Measurements from ENCODE around the gene HLA-DPB1.
"Not testable (repeated sequence)": the region's sequence is repeated elsewhere in the genome, so short reads cannot be mapped to it uniquely, and the experiment has no call there.

HLA-DPB1 gene

DNA sequence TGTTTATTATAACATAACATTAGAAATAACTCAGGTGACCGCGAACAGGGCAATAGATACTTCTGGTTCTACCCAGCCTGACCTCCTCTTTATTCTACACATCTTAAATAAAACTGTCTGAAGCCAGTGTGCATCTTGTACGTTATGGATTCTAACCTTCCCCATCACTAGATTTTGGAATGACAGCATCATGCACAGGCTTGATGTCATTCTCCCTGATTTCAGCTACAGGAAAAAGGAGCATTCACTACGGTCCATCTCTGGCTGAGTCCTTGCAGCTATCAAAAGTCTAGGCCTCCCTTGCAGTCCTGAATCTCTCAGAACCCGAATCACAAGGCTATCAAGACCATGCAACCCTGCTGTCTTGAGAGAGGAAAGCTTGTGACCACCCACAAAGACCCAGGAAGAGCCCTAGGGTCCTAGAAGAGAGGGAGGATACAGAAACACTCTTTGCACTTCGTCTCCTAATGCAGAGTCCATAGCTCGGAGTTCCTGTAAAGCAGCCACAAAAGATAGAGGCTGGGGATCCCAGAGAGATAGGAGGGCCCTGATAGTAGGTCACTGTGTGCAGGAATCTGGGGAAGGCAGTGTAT lies 3.2 kb upstream of the HLA-DPB1 start:
- DNase-seq: no peak

DNA sequence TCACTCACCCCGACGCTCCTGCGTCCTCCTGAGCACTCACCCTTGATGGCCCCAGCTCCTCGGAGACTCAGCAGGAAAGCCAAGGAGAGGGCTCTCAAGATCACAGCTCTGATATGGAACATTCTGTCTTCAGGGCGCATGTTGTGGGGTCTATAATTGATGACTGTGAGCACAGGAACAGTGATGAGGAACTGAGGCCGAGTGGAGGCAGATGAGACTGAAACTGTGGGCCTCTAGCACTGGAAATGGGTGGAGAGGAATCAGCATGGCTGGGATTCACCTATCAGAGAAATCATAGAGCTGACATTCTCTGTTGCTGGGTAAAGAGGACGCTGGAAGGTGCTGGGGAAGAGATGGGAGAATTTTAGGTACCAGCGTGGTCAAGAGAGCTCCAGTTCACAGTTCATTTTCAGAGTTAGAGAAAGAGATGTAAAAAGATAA lies 2.3 kb upstream of the HLA-DPB1 start, which contains the start of gene HLA-DPA1:
HLA-DPA1 (minus strand) TSS at position 219 of the 441 bp plus-strand sequence.
- no peak for DNase-seq

DNA sequence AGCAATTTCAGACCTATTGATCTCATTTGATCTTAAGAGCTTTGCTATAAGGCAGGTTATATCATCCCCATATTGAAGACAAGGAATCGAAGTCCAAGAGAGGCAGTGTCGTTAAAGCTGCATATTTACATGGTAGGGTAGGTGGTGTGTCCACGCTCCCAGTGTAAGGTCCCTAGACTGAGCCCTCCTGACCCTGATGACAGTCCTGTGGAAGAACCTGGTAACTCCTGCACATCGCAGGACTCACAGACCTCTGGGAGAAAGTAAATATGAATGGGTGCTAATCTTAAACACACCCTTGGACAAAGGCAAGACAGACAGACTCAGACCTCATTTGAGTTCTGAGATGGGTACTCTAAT lies 602 bp upstream of the HLA-DPB1 start:
- DNase-seq: no peak

DNA sequence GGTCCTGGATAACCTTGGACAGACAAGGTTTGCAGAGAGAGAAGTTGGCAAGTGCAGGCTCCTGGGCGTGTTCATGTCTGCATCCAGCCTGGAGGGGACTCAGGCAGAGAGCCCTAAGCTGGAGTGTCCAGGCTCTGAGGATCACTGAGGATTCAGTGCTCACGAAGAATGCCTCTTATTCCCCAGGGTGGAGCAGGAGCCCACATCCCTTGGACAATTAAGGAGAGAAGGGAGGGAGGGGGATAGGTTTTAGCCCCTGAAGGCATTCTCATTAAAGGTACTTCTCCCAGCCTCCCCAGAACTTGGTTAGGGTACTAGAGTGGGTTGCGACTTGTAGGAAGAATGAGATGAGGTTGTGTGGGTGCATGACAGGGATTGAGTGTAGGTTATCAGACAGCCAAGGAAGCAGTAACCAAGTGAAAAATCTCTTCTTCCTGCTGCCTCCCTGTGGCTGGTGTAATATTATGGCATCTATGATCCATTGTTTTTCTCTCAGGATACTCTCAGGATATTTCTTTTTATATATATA lies 680 bp downstream of the HLA-DPB1 start:
- DNase-seq: no peak

DNA sequence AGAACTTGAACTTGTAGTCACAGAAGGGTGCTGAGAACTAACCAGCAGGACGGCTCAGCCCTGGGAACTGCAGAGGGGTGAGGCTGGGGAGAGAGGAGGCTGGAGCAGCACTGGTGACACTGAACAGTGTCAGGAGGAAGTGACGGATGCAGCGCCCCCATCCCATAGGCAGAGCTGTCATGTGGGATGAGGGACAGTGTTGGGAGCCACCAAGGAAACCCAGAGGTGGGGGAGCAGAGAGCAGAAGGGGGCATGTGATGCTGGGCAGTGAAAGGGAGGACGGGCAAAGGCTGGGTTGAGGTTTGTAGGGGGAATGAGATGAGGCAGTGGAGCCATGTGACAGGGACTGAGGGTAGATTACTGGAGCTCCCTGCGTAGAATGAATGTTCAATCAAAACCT lies 2.1 kb downstream of the HLA-DPB1 start:
- DNase-seq: no peak

DNA sequence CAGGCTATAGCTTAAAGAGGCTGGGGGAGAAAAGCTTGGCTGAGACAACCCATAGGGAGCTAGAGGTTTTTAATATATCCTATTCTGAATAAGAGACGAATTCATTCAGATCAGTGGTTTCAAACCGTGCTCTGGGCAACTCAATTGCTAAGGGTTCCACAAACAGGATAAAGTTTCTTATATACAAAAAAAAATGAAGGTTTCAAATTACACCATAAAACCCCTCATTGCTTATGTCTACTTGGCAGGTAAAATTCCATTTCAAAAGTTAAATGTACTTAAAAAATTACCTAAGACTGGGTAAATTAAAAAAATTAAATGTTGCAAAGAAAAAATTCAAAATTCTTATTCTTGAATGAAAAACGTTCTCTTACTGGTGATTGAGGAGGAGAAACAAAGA lies 2.7 kb downstream of the HLA-DPB1 start:
- no peak for DNase-seq

DNA sequence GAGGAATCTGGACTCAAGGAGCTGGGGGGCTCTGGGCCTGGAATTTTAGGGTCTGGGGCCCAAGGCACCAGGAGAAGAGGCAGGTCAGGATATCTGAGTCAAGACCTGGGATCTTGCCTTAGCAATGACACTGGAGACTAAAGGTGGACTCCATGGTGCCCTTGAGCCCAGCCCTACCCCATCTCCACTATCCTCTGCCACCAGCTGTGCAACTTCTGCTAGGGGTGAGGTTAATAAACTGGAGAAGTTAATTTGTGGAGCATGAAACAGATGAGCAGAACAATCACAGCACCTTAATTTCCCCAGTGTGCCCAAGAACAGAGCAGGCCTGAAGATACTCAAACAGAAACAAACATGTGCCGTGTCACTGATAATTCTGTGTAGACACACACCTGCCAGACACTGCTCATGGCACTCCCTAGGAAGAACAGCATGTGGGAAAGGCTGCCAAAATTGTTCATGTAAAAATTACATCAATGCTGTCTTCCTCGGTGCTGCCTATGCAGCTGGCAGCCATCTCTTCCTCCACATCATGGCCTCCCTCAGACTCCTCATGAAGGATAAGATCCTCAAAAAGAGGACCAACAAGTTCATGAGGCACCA lies 3.2 kb downstream of the HLA-DPB1 start:
- no peak for DNase-seq

DNA sequence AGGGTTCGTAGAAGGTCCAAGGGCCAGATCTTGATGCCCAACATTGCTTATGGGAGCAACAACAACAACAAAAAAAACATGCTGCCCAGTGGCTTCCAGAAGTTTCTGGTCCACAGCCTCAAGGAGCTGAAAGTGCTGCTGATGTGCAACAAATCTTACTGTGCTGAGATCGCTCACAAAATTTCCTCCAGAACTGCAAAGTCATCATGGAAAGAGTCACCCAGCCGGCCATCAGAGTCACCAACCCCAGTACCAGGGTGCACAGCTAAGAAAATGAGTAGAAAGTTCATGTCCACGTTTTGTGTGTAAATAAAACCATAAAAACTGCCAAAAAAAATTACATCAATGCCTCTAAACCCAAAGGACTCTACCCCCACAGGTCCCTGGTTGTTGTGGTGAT lies 3.8 kb downstream of the HLA-DPB1 start:
- no peak for DNase-seq

DNA sequence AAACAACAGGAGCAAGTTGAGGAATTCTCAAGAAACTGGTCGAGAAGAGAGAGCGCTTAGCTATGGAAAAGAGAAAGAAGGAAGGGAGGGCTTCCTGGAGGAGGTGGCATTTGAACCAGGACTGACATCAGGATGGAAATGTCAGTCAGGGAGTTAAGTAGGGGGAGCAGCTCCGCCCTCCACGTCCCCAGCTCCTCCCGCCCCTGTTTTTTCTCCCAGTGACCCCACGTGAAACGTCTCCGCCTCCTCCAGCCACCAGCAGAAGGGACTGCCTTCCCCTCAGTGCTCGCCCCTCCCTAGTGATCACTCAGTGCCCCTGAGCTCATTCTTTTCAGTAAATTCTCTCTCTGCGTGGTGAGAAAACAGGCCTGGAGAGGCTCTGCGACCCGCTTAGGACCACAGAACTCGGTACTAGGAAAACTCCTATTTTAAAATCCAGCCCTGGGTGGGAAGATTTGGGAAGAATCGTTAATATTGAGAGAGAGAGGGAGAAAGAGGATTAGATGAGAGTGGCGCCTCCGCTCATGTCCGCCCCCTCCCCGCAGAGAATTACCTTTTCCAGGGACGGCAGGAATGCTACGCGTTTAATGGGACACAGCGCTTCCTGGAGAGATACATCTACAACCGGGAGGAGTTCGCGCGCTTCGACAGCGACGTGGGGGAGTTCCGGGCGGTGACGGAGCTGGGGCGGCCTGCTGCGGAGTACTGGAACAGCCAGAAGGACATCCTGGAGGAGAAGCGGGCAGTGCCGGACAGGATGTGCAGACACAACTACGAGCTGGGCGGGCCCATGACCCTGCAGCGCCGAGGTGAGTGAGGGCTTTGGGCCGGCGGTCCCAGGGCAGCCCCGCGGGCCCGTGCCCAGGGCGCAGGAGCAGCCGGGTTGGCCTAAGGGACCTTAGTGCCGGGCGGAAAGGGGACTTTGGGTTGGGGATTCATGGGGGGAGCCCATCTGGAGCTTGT lies 4.6 kb downstream of the HLA-DPB1 start:
- peak; percentile 50 for DNase-seq

DNA sequence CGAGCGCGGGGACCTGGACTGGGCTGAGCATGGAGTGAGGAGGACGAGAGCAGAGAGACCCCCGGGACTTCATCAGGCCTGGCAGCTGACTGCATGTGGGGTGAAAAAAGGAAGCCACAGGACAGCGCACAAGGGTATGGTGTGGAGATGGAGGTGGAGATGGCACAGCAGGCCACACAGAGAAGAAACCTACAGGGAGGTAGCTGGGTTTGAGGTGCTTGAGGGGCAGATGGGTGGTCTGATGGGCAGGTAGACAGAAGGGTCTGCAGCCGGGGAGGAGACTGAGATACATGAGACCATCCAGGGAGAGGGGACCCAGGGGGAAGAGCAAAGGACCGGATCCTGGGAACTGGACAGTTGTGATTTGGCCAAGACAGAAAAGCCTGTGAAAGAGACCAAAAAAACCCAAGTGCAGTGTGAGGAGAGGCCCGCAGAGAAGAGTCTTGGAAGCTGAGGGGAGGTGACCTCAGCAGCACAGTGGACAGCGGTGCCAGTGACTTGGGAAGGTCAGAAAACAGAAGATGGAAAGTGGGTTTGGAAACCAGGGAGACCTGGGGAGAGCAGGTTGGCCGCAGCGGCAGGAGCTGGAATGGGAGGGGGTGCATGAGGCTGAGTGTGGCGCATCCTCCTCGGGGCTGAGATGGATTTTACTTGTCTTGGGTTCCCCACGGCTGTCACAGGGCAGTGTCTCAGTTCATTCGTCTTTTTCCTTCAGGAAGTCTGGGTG lies 5.5 kb downstream of the HLA-DPB1 start:
- DNase-seq: no peak

DNA sequence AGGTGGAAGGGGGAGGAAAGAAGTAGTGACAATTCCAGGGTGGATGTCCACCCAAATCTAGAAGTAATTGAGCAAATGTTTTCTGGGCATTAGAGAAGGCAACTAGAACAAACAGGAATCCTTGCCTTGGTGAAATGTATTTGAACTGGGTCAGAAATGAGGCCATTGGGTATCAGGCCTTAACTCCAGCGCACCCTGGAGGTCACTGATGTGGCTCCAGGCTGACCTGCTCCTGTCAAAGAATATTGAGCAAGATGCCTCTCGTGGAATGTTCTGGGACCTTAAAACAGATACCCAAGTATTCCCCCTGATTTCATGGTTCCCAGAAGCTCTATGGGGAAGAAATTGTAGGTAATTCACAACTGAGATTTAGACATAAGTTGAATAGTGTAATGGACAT lies 6.9 kb downstream of the HLA-DPB1 start:
- no peak for DNase-seq

DNA sequence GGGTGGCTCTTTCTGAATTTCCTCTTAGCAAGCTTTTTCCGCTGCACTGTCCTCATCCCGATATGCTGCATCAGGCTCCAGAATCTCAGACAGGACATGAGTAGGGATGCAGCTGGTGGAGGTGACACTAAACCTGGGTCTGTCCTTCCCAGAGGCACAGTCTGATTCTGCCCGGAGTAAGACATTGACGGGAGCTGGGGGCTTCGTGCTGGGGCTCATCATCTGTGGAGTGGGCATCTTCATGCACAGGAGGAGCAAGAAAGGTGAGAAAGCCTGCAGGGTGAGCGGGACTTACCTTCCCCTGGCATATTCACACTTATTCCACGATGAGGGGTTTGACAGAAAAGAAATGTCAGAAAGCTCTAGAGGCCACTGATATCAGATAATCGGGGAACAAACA lies 9.8 kb downstream of the HLA-DPB1 start:
- DNase-seq: no peak

DNA sequence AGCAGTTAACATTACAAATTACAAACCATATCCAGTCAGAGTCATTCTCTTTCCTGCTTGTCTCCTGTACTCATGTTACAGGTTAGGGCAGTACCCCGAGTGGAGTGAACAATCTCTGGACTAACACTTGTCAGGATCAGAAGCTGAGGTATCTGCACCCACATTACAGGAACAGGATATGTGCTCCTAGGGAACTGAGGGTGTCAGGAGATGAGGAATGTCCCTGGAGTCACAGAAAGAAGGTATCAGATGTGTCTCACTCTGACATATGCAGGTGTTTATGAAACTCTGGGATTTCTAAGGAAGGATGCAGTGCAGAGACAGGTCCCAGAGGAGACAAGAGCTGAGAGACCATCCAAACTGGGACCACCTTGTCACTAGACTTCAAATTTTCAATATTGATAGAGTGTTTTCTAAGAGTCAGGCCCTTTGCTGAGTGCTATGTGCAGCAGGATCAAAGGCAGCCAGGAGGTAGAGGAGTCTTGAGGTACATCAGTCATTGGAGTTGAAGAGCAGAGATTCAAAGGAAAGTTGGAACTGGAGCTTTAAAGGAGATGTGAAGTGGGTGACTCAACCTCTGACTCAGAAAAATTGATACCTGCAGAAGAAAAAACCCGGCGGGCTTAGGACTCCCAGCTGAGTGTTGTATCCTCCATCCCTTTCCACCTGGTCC lies 12.6 kb downstream of the HLA-DPB1 start:
- no peak for DNase-seq

DNA sequence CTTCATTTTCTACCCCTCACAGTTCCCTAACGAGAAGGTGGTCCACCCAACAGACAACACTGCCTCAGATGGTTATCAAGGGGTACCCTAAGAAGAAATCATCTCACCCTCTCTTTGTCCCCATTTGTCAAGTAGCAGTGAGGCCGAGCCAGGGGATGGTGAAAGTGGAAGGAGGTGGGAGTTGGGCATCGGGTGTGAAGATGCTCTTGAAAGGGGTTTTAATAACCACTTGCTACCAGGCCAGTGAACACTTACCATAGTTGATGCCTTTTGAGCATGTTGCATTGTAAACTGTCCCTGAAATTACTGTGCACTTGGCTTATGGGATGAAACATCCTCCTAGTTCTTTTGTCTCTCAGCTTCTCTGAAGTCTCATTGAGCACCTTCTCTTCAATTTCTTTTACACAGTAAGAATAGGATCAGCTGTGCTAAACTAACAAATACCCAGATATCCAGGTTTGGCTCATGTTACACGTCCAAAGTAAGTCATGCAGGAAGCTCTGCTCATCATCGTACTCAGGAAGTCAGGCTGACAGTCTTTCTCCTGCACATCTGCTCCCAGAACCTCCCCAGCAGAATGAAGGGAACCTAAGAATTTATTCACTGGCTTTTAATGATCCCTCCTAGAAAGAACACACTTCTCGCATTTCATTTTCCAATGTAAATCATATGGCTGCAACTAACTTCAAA lies 13.3 kb downstream of the HLA-DPB1 start:
- DNase-seq: no peak

DNA sequence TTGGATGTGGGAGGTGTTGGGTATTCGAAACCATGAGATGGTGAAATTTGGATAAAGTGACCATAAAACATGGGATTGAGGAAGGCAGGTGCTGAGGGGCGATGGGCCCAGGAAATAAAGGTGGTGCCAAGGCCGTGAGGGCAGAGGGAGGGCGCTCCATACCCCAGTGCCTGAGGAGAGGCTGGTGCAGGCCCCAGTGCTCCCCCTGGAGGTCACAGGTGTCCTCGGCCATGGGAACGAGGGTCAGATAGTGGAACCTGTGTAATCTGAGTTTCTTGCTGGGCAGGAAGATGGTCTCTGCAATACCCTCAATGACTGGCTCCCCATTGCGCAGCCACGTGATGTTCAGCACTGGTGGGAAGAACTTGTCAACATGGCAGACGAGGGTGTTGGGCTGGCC lies 16.2 kb downstream of the HLA-DPB1 start:
- DNase-seq: no peak

DNA sequence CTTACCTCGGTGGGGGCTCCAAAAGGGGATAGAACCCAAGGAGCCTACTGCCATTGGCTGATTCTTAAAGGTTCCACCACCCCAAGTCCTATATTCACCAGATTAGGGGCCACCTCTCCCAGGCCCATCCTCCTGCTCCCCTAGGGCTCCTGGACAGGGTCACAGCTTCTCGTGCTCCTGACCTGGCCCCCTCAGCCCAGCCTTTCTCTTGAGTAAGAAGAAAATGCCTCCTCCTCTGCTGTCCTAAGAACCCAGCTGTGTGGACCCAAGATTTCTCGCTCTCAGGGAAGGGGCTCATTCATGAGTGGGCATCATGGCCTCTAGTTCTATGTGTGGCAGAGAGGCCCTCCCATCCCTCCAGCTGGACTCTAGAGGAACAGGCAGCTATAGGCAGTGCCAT lies 16.6 kb downstream of the HLA-DPB1 start:
- DNase-seq: no peak

DNA sequence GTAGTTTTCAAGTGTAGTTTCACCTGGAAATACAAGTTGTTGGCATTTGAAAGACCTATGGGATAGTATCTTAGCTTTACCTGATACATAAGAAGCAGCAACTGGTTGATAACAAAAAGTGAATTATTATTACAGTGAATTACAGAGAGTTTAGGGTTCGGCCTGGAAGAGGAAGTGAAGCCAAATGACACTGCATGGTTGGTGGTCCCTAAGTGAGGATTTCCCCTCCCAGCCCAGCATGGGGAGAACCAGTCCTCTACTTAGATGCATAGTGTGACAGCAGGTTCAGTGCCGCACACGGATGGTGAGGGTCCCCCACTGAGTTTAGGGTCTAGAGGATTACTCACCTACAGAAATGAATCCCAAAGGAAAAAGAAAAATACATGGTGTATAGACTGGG lies 18.1 kb downstream of the HLA-DPB1 start:
- DNase-seq: no peak

DNA sequence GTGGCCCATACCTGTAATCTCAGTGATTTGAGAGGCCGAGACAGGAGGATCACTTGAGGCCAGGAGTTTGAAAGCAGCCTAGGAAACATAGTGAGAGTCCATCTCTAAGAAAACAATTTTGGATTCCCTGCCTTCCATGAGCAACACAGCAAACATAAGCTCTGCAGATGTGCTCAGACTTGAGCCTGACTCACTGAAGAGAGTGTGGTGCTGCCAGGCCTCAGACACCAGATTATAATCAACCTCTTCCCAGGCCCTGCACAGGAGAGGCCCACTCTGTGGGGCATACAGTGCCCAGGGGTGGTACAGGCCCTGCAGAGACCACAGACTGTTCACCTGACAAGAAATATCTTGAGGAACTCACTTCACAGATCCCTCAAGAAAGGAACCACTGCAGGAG lies 19.9 kb downstream of the HLA-DPB1 start:
- no peak for DNase-seq

DNA sequence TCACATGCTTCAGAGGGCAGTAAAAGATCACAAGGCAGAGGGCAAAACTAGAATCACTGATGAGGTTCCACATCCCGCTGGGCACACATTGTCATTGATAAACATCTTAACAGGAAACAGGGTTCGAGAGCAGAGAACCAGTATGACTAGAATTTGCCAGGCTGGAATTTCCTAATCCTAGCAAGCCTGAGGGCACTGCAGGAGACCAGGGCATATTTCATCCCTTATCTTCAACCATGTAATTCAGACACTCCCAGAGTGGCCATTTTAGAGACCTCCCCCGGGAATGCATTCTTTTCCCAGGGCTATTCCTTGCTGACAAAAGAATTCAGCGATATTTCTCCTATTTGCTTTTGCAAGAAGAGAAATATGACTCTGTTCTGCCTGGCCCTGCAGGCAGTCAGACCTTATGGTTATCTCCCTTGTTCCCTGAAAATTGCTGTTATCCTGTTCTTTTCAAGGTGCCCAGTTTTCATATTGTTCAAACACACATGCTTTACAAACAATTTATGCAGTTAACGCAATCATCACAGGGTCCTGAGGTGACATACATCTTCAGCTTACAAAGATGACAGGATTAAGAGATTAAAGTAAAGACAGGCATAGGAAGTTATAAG lies 25.4 kb downstream of the HLA-DPB1 start:
- not testable (repeated sequence) for DNase-seq

DNA sequence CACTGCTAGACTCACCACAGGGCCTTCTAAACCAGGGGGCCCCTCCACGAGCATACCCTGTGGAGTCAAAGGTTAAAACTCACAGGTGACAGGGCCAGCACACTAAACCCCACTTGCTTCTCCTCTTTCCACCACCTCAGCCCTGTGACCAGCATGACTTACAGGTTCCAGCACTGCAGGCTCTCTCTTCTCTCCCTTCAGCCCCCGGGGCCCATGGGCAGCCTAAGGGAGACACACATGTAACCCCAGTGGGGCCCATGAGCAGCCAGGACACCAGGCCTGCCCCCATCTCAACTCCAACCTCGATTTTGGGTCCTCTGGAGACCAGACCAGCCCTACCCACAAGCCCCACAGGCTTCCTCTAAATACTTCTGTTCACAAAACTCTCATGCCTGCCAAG lies 28.0 kb downstream of the HLA-DPB1 start:
- DNase-seq: no peak

DNA sequence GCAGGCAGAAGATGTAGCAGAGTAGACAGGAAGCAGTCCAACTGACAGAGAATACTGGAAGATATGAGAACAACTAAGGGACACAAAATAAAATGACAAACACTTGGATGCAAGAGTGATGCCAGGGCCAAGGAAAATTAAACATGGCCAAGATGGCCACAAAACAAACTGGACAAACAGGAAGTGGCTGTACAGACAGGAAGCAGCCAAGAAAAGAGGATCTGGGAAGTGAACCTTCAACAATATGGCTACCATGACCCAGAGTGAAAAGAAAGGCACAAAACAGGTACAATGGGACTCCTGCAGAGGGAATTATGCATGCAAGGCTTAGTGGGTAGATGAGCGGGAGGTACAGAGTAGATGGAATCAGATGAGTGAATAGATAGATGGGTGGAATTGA lies 29.1 kb downstream of the HLA-DPB1 start:
- DNase-seq: no peak
